ENCODE results near the gene GRIA4. TPM values are rescaled to one million over a fixed set of nuclear protein-coding genes. Genes with fewer than 3 reads are reported as not detected.

Gene GRIA4
- total RNA-seq, 1 experiment from 2014 or later, result not detected

GRCh38 chr11:105975128-105975527, 365.3 kb downstream of the GRIA4 start:
- H3K4me3 ChIP-seq (ENCODE audit: low read depth, low read length, poor library complexity, severe bottlenecking), result no peak overlapping the region
- no peak for DNase-seq (ENCODE audit: low spot score)
- POLR2A ChIA-PET (ENCODE audit: low non-redundant PET), result no interaction called here
- no peaks in the 10 kb centered on the region for H3K36me3 ChIP-seq (ENCODE audit: insufficient read depth, low read length, poor library complexity, severe bottlenecking)
- BruUV-seq (replicated peaks), result no TSS peak
- CTCF ChIA-PET, result no interaction called here
- H3K27me3 ChIP-seq (replicated peaks; ENCODE audit: insufficient read depth, low read depth, low read length, poor library complexity), result no peaks in the 10 kb centered on the region
- no peak for TF ChIP-seq EZH2 (IDR thresholded peaks at IDR 0.05; ENCODE audit: borderline replicate concordance, low read depth, low read length, poor library complexity, severe bottlenecking)
- no peak for TF ChIP-seq CTCF (conservative IDR thresholded peaks at IDR 0.05; ENCODE audit: low read depth, low read length)
- no peaks in the 10 kb centered on the region for H3K9me3 ChIP-seq (ENCODE audit: low read depth, low read length, poor library complexity, severe bottlenecking)
- intact Hi-C loops (cut with micrococcal nuclease; ENCODE audit: unreplicated experiment), result no loop called here
- no peak overlapping the region for H3K27ac ChIP-seq (ENCODE audit: low read depth, low read length, poor library complexity, severe bottlenecking)
- no peaks in the 10 kb centered on the region for H3K4me1 ChIP-seq (ENCODE audit: insufficient read depth, low read length, poor library complexity, severe bottlenecking)

- no peak for DNase-seq (ENCODE audit: low spot score)
- no peak for TF ChIP-seq EZH2 (IDR thresholded peaks at IDR 0.05; ENCODE audit: borderline replicate concordance, low read depth, low read length, poor library complexity, severe bottlenecking)
- no peak for TF ChIP-seq CTCF (conservative IDR thresholded peaks at IDR 0.05; ENCODE audit: low read depth, low read length)
- Histone ChIP-seq H3K27me3 (replicated peaks; ENCODE audit: insufficient read depth, low read depth, low read length, poor library complexity) (no peaks in the 10 kb centered on the region), H3K9me3 (ENCODE audit: low read depth, low read length, poor library complexity, severe bottlenecking) (no peaks in the 10 kb centered on the region), H3K4me3 (ENCODE audit: low read depth, low read length, poor library complexity, severe bottlenecking) (no peak overlapping the region), H3K27ac (ENCODE audit: low read depth, low read length, poor library complexity, severe bottlenecking) (no peak overlapping the region), H3K4me1 (ENCODE audit: insufficient read depth, low read length, poor library complexity, severe bottlenecking) (no peaks in the 10 kb centered on the region), H3K36me3 (ENCODE audit: insufficient read depth, low read length, poor library complexity, severe bottlenecking) (no peaks in the 10 kb centered on the region)
- intact Hi-C loops (cut with micrococcal nuclease; ENCODE audit: unreplicated experiment), result no loop called here
- ChIA-PET POLR2A (ENCODE audit: low non-redundant PET) (no interaction called here), CTCF (no interaction called here)
- BruUV-seq (replicated peaks), result no TSS peak
These were observed 370.3 kb downstream of the GRIA4 start for GRCh38 chr11:105979997-105980703.

- ChIA-PET POLR2A (ENCODE audit: low non-redundant PET) (no interaction called here), CTCF (no interaction called here)
- H3K4me3 ChIP-seq (ENCODE audit: low read depth, low read length, poor library complexity, severe bottlenecking), result no peak overlapping the region
- H3K27me3 ChIP-seq (replicated peaks; ENCODE audit: insufficient read depth, low read depth, low read length, poor library complexity), result no peaks in the 10 kb centered on the region
- BruUV-seq (replicated peaks), result no TSS peak
- DNase-seq (ENCODE audit: low spot score), result no peak
- H3K4me1 ChIP-seq (ENCODE audit: insufficient read depth, low read length, poor library complexity, severe bottlenecking), result no peaks in the 10 kb centered on the region
- no peak overlapping the region for H3K27ac ChIP-seq (ENCODE audit: low read depth, low read length, poor library complexity, severe bottlenecking)
- no peaks in the 10 kb centered on the region for H3K9me3 ChIP-seq (ENCODE audit: low read depth, low read length, poor library complexity, severe bottlenecking)
- intact Hi-C loops (cut with micrococcal nuclease; ENCODE audit: unreplicated experiment), result no loop called here
- no peaks in the 10 kb centered on the region for H3K36me3 ChIP-seq (ENCODE audit: insufficient read depth, low read length, poor library complexity, severe bottlenecking)
- TF ChIP-seq CTCF (conservative IDR thresholded peaks at IDR 0.05; ENCODE audit: low read depth, low read length) (no peak), EZH2 (IDR thresholded peaks at IDR 0.05; ENCODE audit: borderline replicate concordance, low read depth, low read length, poor library complexity, severe bottlenecking) (no peak)
These were observed 376.7 kb downstream of the GRIA4 start for GRCh38 chr11:105986554-105986953.

Data from A673 (cell line).